A549 (cell line): Measurements from ENCODE around the gene RPTOR.

Experiments
- CBX2 ChIP-seq: fragments of 200-600 bp; sonication (generic); IDR thresholded peaks from 2 replicates; pipeline ENCODE4 v1.6.1; 2016; ENCODE audit warnings: low read depth, mild to moderate bottlenecking, borderline replicate concordance
- CHD2 ChIP-seq: fragments of 150-350 bp; IDR thresholded peaks from 2 replicates; pipeline ENCODE4 v1.6.1; 2014; ENCODE audit warnings: low read length; ENCODE audit not compliant: partially characterized antibody
- CHD4 ChIP-seq: fragments of 200-600 bp; sonication (generic); IDR thresholded peaks from 2 replicates; pipeline ENCODE4 v1.6.1; 2016; ENCODE audit warnings: antibody characterized with exemption, mild to moderate bottlenecking, borderline replicate concordance
- CTCF ChIP-seq: fragments of >200 bp; sonication (Bioruptor Twin); formaldehyde crosslinking; IDR thresholded peaks from 3 replicates; pipeline ENCODE4 v1.5.1; 2016
- EHMT2 ChIP-seq: fragments of 200-600 bp; sonication (generic); IDR thresholded peaks from 2 replicates; pipeline ENCODE4 v1.6.1; 2016; ENCODE audit warnings: antibody characterized with exemption, low read depth, mild to moderate bottlenecking, moderate library complexity
- POLR2A ChIP-seq: IDR thresholded peaks from 2 replicates; pipeline ENCODE4 v1.6.1; 2012; ENCODE audit warnings: mild to moderate bottlenecking, low read length

GRCh38 chr17:80886641-80887573 is 342.3 kb downstream of the RPTOR start:
- TF ChIP-seq CTCF (no peak), POLR2A (no peak), CBX2 (no peak), CHD4 (no peak), EHMT2 (no peak), CHD2 (no peak)
